ENCODE results near the gene E2F6. TPM values are rescaled to one million over a fixed set of nuclear protein-coding genes. Genes with fewer than 3 reads are reported as not detected.

The E2F6 gene
- total RNA-seq, 1 experiment from 2014 or later, result 25.6 TPM

DNA sequence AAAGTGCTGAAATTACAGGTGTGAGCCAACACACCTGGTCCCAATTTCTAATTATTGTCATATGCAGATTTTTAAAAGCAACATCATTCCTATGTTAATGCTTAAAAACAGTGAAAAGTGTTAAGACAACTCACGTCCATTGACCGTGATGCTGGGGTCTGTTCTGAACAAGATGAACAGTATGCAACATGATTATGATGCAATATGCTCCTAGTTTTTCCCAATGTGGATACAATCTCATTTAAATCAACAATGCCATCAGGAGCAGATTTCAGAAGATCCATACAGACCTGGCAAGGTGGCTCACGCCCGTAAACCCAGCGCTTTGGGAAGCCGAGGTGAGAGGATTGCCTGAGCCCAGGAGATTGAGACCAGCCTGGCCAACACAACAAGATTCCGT is 31.5 kb downstream of the E2F6 start:
- intact Hi-C loops (cut with micrococcal nuclease; ENCODE audit: unreplicated experiment), result no loop called here
- H3K4me1 Mint-ChIP-seq (ENCODE audit: low read depth, unreplicated experiment), result no peaks in the 10 kb centered on the region
- no peak overlapping the region for H3K27ac Mint-ChIP-seq (ENCODE audit: unreplicated experiment)
- no peak overlapping the region for H3K4me3 Mint-ChIP-seq (ENCODE audit: low read depth, unreplicated experiment)
- no peak for DNase-seq
- H3K36me3 Mint-ChIP-seq (ENCODE audit: insufficient read depth, unreplicated experiment), result peaks cover 14% of the 10 kb centered on the region
- H3K27me3 Mint-ChIP-seq (ENCODE audit: unreplicated experiment), result no peaks in the 10 kb centered on the region
- TF ChIP-seq, protein P1, sequence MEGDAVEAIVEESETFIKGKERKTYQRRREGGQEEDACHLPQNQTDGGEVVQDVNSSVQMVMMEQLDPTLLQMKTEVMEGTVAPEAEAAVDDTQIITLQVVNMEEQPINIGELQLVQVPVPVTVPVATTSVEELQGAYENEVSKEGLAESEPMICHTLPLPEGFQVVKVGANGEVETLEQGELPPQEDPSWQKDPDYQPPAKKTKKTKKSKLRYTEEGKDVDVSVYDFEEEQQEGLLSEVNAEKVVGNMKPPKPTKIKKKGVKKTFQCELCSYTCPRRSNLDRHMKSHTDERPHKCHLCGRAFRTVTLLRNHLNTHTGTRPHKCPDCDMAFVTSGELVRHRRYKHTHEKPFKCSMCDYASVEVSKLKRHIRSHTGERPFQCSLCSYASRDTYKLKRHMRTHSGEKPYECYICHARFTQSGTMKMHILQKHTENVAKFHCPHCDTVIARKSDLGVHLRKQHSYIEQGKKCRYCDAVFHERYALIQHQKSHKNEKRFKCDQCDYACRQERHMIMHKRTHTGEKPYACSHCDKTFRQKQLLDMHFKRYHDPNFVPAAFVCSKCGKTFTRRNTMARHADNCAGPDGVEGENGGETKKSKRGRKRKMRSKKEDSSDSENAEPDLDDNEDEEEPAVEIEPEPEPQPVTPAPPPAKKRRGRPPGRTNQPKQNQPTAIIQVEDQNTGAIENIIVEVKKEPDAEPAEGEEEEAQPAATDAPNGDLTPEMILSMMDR (IDR thresholded peaks at IDR 0.05; ENCODE audit: unreplicated experiment), result no peak
- no peaks in the 10 kb centered on the region for H3K9me3 Mint-ChIP-seq (ENCODE audit: low read depth, unreplicated experiment)
- CTCF ChIA-PET, result no interaction called here
- BruUV-seq (replicated peaks), result no TSS peak

DNA sequence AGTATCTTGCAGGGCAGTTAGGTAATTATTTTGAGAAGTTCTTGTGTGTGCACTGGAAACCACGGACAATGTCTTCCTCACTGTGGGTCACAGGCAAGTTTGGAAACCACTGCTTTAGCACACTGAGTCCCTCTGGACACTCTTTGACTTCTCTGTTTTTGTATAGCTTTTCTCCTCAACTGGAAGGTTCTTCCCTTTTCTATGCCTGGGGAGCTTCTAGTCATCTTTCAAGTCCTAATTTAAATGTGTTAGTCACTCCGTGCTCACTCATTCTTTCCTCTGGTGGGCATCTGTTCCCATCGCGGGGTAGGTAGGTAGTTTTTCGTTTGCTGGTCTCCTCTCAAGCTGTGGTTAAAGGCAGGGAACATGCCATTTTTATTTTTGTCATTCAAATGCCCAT is 32.1 kb downstream of the E2F6 start:
- TF ChIP-seq, protein P1 (IDR thresholded peaks at IDR 0.05; ENCODE audit: unreplicated experiment), result no peak
- H3K4me3 Mint-ChIP-seq (ENCODE audit: low read depth, unreplicated experiment), result no peak overlapping the region
- intact Hi-C loops (cut with micrococcal nuclease; ENCODE audit: unreplicated experiment), result no loop called here
- H3K4me1 Mint-ChIP-seq (ENCODE audit: low read depth, unreplicated experiment), result no peaks in the 10 kb centered on the region
- H3K27me3 Mint-ChIP-seq (ENCODE audit: unreplicated experiment), result no peaks in the 10 kb centered on the region
- CTCF ChIA-PET, result interaction anchor here (0.5 kb wide), 1 partner anchor 21 kb away, joined by 3 read pairs; no protein-coding TSS in a partner anchor
- H3K36me3 Mint-ChIP-seq (ENCODE audit: insufficient read depth, unreplicated experiment), result peaks cover 11% of the 10 kb centered on the region
- no peak for DNase-seq
- no peak overlapping the region for H3K27ac Mint-ChIP-seq (ENCODE audit: unreplicated experiment)
- no TSS peak for BruUV-seq (replicated peaks)
- no peaks in the 10 kb centered on the region for H3K9me3 Mint-ChIP-seq (ENCODE audit: low read depth, unreplicated experiment)

DNA sequence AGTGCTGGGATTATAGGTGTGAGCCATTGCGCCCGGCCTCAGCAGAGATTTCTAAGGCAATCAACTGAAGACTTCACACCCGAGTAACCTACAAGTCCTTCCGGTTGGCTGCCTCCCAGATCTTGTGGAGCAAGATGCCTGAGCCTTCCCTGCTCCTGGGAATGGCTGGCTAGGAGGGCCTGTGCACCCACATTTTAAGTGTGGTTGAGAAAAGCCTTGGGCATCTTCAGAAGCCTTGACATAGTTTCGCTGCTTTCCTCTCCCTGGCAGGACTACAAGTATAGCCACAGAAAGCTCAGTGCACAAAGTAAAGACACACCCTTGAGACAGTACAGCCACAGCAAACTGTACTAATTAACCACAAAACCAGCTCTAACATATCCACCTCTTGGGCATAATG is 35.2 kb downstream of the E2F6 start:
- BruUV-seq (replicated peaks), result no TSS peak
- DNase-seq, result no peak
- CTCF ChIA-PET, result no interaction called here

DNA sequence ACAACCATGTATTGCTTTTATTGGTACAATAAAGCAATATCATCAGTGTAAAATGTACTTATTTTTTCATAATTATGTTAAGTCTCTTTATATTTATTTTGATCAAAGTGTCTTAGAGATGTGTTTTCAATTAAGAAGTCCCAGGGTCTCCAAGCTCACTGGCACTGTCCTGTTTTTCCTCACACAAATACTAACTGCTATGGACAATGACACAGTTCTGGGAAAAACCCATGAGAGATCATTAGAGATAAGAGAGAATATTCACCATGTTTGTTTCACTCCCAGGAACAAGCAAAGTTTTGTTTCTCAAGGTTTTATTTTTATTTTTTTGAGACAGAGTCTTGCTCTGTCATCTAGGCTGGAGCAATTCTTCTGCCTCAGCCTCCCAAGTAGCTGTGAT is 38.7 kb downstream of the E2F6 start:
- DNase-seq, result no peak
- intact Hi-C loops (cut with micrococcal nuclease; ENCODE audit: unreplicated experiment), result no loop called here
- TF ChIP-seq, protein P1 (IDR thresholded peaks at IDR 0.05; ENCODE audit: unreplicated experiment), result no peak
- CTCF ChIA-PET, result no interaction called here
- H3K27me3 Mint-ChIP-seq (ENCODE audit: unreplicated experiment), result no peaks in the 10 kb centered on the region
- no peak overlapping the region for H3K4me3 Mint-ChIP-seq (ENCODE audit: low read depth, unreplicated experiment)
- no peaks in the 10 kb centered on the region for H3K9me3 Mint-ChIP-seq (ENCODE audit: low read depth, unreplicated experiment)
- no TSS peak for BruUV-seq (replicated peaks)
- H3K4me1 Mint-ChIP-seq (ENCODE audit: low read depth, unreplicated experiment), result no peaks in the 10 kb centered on the region
- H3K27ac Mint-ChIP-seq (ENCODE audit: unreplicated experiment), result no peak overlapping the region
- no peaks in the 10 kb centered on the region for H3K36me3 Mint-ChIP-seq (ENCODE audit: insufficient read depth, unreplicated experiment)

More for the DNA sequence above, 35.2 kb downstream of the E2F6 start:
- Mint-ChIP-seq H3K36me3 (ENCODE audit: insufficient read depth, unreplicated experiment) (no peaks in the 10 kb centered on the region), H3K27me3 (ENCODE audit: unreplicated experiment) (no peaks in the 10 kb centered on the region), H3K4me1 (ENCODE audit: low read depth, unreplicated experiment) (no peaks in the 10 kb centered on the region), H3K27ac (ENCODE audit: unreplicated experiment) (no peak overlapping the region), H3K4me3 (ENCODE audit: low read depth, unreplicated experiment) (no peak overlapping the region), H3K9me3 (ENCODE audit: low read depth, unreplicated experiment) (no peaks in the 10 kb centered on the region)
- TF ChIP-seq, protein P1 (IDR thresholded peaks at IDR 0.05; ENCODE audit: unreplicated experiment), result no peak
- intact Hi-C loops (cut with micrococcal nuclease; ENCODE audit: unreplicated experiment), result no loop called here

Data from Calu3 (cell line).